Activated CD4-positive, alpha-beta memory T cell treated with anti-CD3 and anti-CD28 coated beads for 36 hours (primary cell): ENCODE results near the gene AHNAK. TPM values are rescaled to one million over a fixed set of nuclear protein-coding genes. Genes with fewer than 3 reads are reported as not detected.
"Not testable (repeated sequence)": the region's sequence is repeated elsewhere in the genome, so short reads cannot be mapped to it uniquely, and the experiment has no call there.

Experiments used
- CTCF ChIA-PET: fragments of 350-600 bp; sonication (Branson Sonifier 250); formaldehyde crosslinking; loops from one replicate; lab custom pipeline; 2021; ENCODE audit warnings: antibody characterized with exemption, inconsistent platforms; lab: Charles Lee
- POLR2A ChIA-PET: fragments of 350-600 bp; sonication (Branson Sonifier 250); formaldehyde crosslinking; loops from one replicate; lab custom pipeline; 2021; ENCODE audit warnings: antibody characterized with exemption; lab: Charles Lee
- DNase-seq: peaks from one replicate; pipeline ENCODE4 v3.0.0-alpha.2; 2020
- H3K27ac Mint-ChIP-seq: one replicate; pipeline ENCODE4 v1.8.0; 2021; ENCODE audit warnings: mixed read lengths
- H3K27me3 Mint-ChIP-seq: one replicate; pipeline ENCODE4 v1.8.0; 2021; ENCODE audit warnings: mixed read lengths
- H3K36me3 Mint-ChIP-seq: one replicate; pipeline ENCODE4 v1.8.0; 2021; ENCODE audit warnings: mixed read lengths
- H3K4me1 Mint-ChIP-seq: one replicate; pipeline ENCODE4 v1.8.0; 2021; ENCODE audit warnings: low read depth, mixed read lengths
- H3K4me3 Mint-ChIP-seq: one replicate; pipeline ENCODE4 v1.8.0; 2021; ENCODE audit warnings: mild to moderate bottlenecking, mixed read lengths
- H3K9me3 Mint-ChIP-seq: one replicate; pipeline ENCODE4 v1.8.0; 2021; ENCODE audit warnings: mixed read lengths
- intact Hi-C: fragments of 100-400 bp; cut with micrococcal nuclease; formaldehyde crosslinking; loops from one replicate; pipeline ENCODE4 v1.15.1; 2023
- microRNA-seq: library from miRNA; unstranded; fragments of <30 nt; microRNA quantifications from one replicate; pipeline ENCODE4 v1.2.0, GENCODE V29; 2022; ENCODE audit warnings: borderline number of aligned reads, borderline microRNAs expressed, borderline replicate concordance
- total RNA-seq, 2 experiments: library from RNA; stranded (reverse); gene quantifications; one replicate each; pipeline ENCODE4 v1.2.3, GENCODE V29; 2021

AHNAK gene
- total RNA-seq, 2 experiments from 2014 or later = 83.7 to 85.2 TPM

DNA sequence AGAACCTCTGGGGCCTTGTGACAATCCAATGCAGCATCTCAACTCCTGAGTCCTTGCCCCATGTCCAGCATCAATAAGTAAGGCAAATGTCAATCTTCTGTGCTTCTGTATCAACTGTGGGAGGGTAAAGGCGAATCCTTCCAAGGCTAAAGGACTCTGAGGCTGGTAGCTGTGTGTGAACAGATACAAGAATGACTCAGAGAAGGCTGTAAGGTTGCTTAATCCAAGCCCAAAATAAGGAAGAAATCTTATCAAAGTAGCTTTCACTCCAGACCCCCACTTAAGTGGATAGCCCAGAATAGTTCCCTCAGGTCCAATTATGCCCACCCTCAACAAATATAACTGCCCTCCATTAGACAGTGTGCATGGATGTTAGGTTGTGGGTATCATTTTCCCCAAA is 155.9 kb downstream of the AHNAK start:
- CTCF ChIA-PET = interaction anchor here (0.7 to 3.4 kb wide), 7 partner anchors 9 to 170 kb away, joined by 3 to 16 read pairs (median 4); no protein-coding TSS in a partner anchor
- intact Hi-C loops = loop anchor here (10.0 kb wide), 1 partner anchor 474 kb away; no protein-coding TSS in a partner anchor
- H3K27me3 Mint-ChIP-seq = no peaks in the 10 kb centered on the region
- POLR2A ChIA-PET = no interaction called here
- H3K4me3 Mint-ChIP-seq = no peak overlapping the region
- peaks cover 13% of the 10 kb centered on the region for H3K4me1 Mint-ChIP-seq
- no peak overlapping the region for H3K27ac Mint-ChIP-seq
- H3K9me3 Mint-ChIP-seq = no peaks in the 10 kb centered on the region
- H3K36me3 Mint-ChIP-seq = no peaks in the 10 kb centered on the region
- no peak for DNase-seq

GRCh38 chr11:62390237-62390636 is 156.4 kb downstream of the AHNAK start:
- DNase-seq = no peak
- intact Hi-C loops = loop anchor here (10.0 kb wide), 1 partner anchor 475 kb away; no protein-coding TSS in a partner anchor
- ChIA-PET POLR2A (no interaction called here), CTCF (interaction anchor here (0.7 to 3.4 kb wide), 5 partner anchors 9 to 153 kb away, joined by 3 to 16 read pairs (median 4); no protein-coding TSS in a partner anchor)
- no peaks in the 10 kb centered on the region for H3K9me3 Mint-ChIP-seq
- no peaks in the 10 kb centered on the region for H3K36me3 Mint-ChIP-seq
- H3K27ac Mint-ChIP-seq = no peak overlapping the region
- H3K27me3 Mint-ChIP-seq = no peaks in the 10 kb centered on the region
- peaks cover 13% of the 10 kb centered on the region for H3K4me1 Mint-ChIP-seq
- H3K4me3 Mint-ChIP-seq = no peak overlapping the region

DNA sequence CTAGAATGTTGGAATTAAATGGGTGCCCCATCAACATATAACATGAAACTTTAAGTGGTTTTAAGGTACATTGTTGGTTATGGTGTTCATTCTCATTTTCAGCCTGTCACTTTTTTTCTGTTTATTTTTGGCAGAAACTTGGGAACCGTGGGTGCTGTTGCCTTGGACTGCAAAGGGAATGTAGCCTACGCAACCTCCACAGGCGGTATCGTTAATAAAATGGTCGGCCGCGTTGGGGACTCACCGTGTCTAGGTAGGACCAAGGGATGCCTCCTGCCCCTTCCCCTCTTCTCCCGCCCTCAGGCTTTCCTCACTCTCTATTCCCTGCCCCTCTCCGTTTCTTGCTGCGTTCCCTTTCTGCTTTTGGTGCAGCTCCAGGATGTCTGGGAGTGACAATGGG is 157.6 kb downstream of the AHNAK start:
- intact Hi-C loops = no loop called here
- no peak for DNase-seq
- Mint-ChIP-seq H3K36me3 (no peaks in the 10 kb centered on the region), H3K4me1 (peaks cover 5% of the 10 kb centered on the region), H3K27ac (no peak overlapping the region), H3K9me3 (no peaks in the 10 kb centered on the region), H3K4me3 (no peak overlapping the region), H3K27me3 (no peaks in the 10 kb centered on the region)
- ChIA-PET CTCF (interaction anchor here (0.7 to 3.4 kb wide), 2 partner anchors 36 to 155 kb away, joined by 3 to 16 read pairs; no protein-coding TSS in a partner anchor), POLR2A (no interaction called here)

GRCh38 chr11:62387381-62387780 is 159.2 kb downstream of the AHNAK start:
- intact Hi-C loops = no loop called here
- H3K4me3 Mint-ChIP-seq = no peak overlapping the region
- DNase-seq = no peak
- H3K27me3 Mint-ChIP-seq = no peaks in the 10 kb centered on the region
- H3K27ac Mint-ChIP-seq = no peak overlapping the region
- H3K9me3 Mint-ChIP-seq = no peaks in the 10 kb centered on the region
- H3K36me3 Mint-ChIP-seq = no peaks in the 10 kb centered on the region
- POLR2A ChIA-PET = no interaction called here
- peaks cover 5% of the 10 kb centered on the region for H3K4me1 Mint-ChIP-seq
- CTCF ChIA-PET = no interaction called here

- intact Hi-C loops, DNase-seq, H3K27ac Mint-ChIP-seq, H3K36me3 Mint-ChIP-seq, H3K27me3 Mint-ChIP-seq, H3K9me3 Mint-ChIP-seq, H3K4me1 Mint-ChIP-seq, H3K4me3 Mint-ChIP-seq, POLR2A ChIA-PET: not testable (repeated sequence)
- CTCF ChIA-PET = interaction anchor here (0.7 to 1.2 kb wide), 3 partner anchors 9 to 38 kb away, joined by 3 to 4 read pairs (median 3); no protein-coding TSS in a partner anchor
These were observed 160.5 kb downstream of the AHNAK start for GRCh38 chr11:62386083-62386482.

DNA sequence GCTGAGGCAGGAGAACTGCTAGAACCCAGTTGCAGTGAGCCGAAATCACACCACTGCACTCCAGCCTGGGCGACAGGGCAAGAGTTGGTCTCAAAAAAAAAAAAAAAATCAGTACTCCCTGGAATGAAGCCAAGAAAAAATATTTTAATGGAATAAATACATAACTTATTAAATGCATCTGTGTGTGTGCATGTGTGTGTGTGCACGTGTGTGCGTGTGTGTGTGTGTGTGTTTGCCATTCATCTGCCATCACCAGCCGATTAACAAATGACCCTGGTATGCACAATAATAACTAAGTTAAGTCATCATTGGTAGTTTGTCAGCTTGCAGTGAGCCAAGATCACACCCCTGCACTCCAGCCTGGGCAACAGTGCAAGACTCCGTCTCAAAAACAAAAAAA is 162.8 kb downstream of the AHNAK start:
- H3K36me3 Mint-ChIP-seq = no peaks in the 10 kb centered on the region
- ChIA-PET POLR2A (no interaction called here), CTCF (interaction anchor here (1.5 kb wide), 1 partner anchor 159 kb away, joined by 5 read pairs; no protein-coding TSS in a partner anchor)
- no peak overlapping the region for H3K27ac Mint-ChIP-seq
- no peak overlapping the region for H3K4me3 Mint-ChIP-seq
- H3K9me3 Mint-ChIP-seq = no peaks in the 10 kb centered on the region
- peaks cover 11% of the 10 kb centered on the region for H3K4me1 Mint-ChIP-seq
- DNase-seq = no peak
- intact Hi-C loops = no loop called here
- H3K27me3 Mint-ChIP-seq = no peaks in the 10 kb centered on the region

Small RNA genes lying within 50 kb of the gene (microRNA-seq; reads per million reads assigned to microRNA genes)
- gene MIR6747 = 2.0 reads per million

Other genes starting within 250 kb of the AHNAK start
- gene SCGB1D4, start 247.7 kb downstream of the AHNAK start, total RNA-seq = not detected
- gene ASRGL1, start 209.4 kb downstream of the AHNAK start, total RNA-seq = 1 to 10 TPM; 7.7 to 8.2 TPM
- not detected for gene SCGB1A1, start 127.8 kb downstream of the AHNAK start, total RNA-seq
- 1,000 to 10,000 TPM; 1,956 to 1,989 TPM for gene EEF1G, start 27.1 kb upstream of the AHNAK start, total RNA-seq
- 10 to 100 TPM; 32.7 to 34.2 TPM for gene TUT1, start 44.7 kb upstream of the AHNAK start, total RNA-seq
- gene MTA2, start 55.1 kb upstream of the AHNAK start, total RNA-seq = 100 to 1,000 TPM; 166 to 167 TPM
- 100 to 1,000 TPM; 113 to 116 TPM for gene EML3, start 66.0 kb upstream of the AHNAK start, total RNA-seq
- 1 to 10 TPM; 1.1 to 1.5 TPM for gene ROM1, start 66.5 kb upstream of the AHNAK start, total RNA-seq
- gene B3GAT3, start 75.2 kb upstream of the AHNAK start, total RNA-seq = 10 to 100 TPM; 67.0 to 70.4 TPM
- 100 to 1,000 TPM; 247 to 249 TPM for gene GANAB, start 99.8 kb upstream of the AHNAK start, total RNA-seq
- 10 to 100 TPM; 30.2 to 30.8 TPM for gene INTS5, start 106.5 kb upstream of the AHNAK start, total RNA-seq
- 100 to 1,000 TPM; 107 to 110 TPM for gene C11orf98, start 118.4 kb upstream of the AHNAK start, total RNA-seq
- gene CSKMT, start 118.5 kb upstream of the AHNAK start, total RNA-seq = 10 to 100 TPM; 27.7 to 33.9 TPM
- gene UQCC3, start 124.9 kb upstream of the AHNAK start, total RNA-seq = 1 to 10 TPM; 6.0 to 6.2 TPM
- gene LBHD1, start 125.5 kb upstream of the AHNAK start, total RNA-seq = 10 to 100 TPM; 10.8 to 14.1 TPM
- gene UBXN1, start 132.3 kb upstream of the AHNAK start, total RNA-seq = 100 to 1,000 TPM; 110 to 116 TPM
- gene LRRN4CL, start 142.7 kb upstream of the AHNAK start, total RNA-seq = under 1 TPM; 0.12 to 0.21 TPM
- gene BSCL2, start 160.6 kb upstream of the AHNAK start, total RNA-seq = 10 to 100 TPM; 18.0 to 20.4 TPM
- not detected for gene GNG3, start 160.9 kb upstream of the AHNAK start, total RNA-seq
- gene HNRNPUL2, start 180.7 kb upstream of the AHNAK start, total RNA-seq = 10 to 100 TPM; 56.0 to 62.3 TPM
- 10 to 100 TPM; 37.6 to 43.0 TPM for gene TTC9C, start 181.7 kb upstream of the AHNAK start, total RNA-seq
- 1 to 10 TPM; 8.4 to 9.7 TPM for gene ZBTB3, start 207.4 kb upstream of the AHNAK start, total RNA-seq
- 100 to 1,000 TPM; 116 to 124 TPM for gene POLR2G, start 214.8 kb upstream of the AHNAK start, total RNA-seq
- 10 to 100 TPM; 11.9 to 12.0 TPM for gene TAF6L, start 224.6 kb upstream of the AHNAK start, total RNA-seq
- 10 to 100 TPM; 25.0 to 25.5 TPM for gene TMEM179B, start 240.6 kb upstream of the AHNAK start, total RNA-seq
- gene TMEM223, start 245.2 kb upstream of the AHNAK start, total RNA-seq = 10 to 100 TPM in 1 of 2 experiments, 1 to 10 TPM in 1; 9.2 to 10.2 TPM